ENCODE results near the gene CACNB3.

DNA sequence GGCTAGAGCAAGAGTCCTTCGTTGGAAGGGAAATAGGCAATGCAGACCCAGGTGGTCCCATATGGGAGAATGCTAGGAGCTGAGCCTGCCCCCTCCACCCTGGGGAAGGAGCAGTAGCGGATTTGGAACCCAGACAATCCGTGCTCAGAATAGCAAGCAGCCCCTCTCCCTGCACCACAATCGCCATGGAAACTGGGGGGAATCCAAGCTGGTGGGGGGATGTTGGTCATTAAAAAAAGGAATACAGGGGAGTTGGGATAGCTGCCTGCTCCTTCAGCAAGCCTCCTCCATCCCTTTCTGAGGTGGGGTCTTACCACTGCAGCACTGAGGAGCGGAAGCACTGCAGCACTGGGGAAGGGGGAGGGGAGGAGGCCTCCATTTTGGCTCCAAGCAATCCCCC, 44.5 kb downstream of the CACNB3 start:
- TF ChIP-seq, protein P1, sequence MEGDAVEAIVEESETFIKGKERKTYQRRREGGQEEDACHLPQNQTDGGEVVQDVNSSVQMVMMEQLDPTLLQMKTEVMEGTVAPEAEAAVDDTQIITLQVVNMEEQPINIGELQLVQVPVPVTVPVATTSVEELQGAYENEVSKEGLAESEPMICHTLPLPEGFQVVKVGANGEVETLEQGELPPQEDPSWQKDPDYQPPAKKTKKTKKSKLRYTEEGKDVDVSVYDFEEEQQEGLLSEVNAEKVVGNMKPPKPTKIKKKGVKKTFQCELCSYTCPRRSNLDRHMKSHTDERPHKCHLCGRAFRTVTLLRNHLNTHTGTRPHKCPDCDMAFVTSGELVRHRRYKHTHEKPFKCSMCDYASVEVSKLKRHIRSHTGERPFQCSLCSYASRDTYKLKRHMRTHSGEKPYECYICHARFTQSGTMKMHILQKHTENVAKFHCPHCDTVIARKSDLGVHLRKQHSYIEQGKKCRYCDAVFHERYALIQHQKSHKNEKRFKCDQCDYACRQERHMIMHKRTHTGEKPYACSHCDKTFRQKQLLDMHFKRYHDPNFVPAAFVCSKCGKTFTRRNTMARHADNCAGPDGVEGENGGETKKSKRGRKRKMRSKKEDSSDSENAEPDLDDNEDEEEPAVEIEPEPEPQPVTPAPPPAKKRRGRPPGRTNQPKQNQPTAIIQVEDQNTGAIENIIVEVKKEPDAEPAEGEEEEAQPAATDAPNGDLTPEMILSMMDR (IDR thresholded peaks at IDR 0.05) = no peak
- TF ChIP-seq ZFX (IDR thresholded peaks at IDR 0.05; ENCODE audit: borderline replicate concordance) = no peak

All from 22Rv1 (cell line).